GM12878 (cell line): ENCODE data around the gene ACSF3. TPM values are rescaled to one million over a fixed set of nuclear protein-coding genes. Genes with fewer than 3 reads are reported as not detected.

ENCODE experiments used
- ATAC-seq: fragments of 200-7000 bp; cut with Tn5 transposase; 3 replicates; pipeline ENCODE4 v1.9.1; 2020; ENCODE audit warnings: mild to moderate bottlenecking, moderate library complexity
- BruUV-seq: library from RNA; stranded (reverse); fragments of 400-500 nt; replicated peaks from 2 replicates; lab custom pipeline; 2021; lab: Mats Ljungman, UMichigan
- CTCF ChIA-PET: fragments of 300-600 bp; sonication (Branson Sonifier 250); formaldehyde crosslinking; extraction: SDS; loops from one replicate; lab custom pipeline; 2021; ENCODE audit warnings: inconsistent platforms; lab: Yijun Ruan, JAX
- POLR2A ChIA-PET: fragments of 350-600 bp; formaldehyde crosslinking; extraction: SDS; loops from one replicate; lab custom pipeline; 2021; ENCODE audit warnings: inconsistent platforms; lab: Charles Lee
- RAD21 ChIA-PET: fragments of 300-600 bp; sonication (Branson Sonifier 250); formaldehyde crosslinking; loops from one replicate; lab custom pipeline; 2023; ENCODE audit warnings: antibody characterized with exemption; ENCODE audit not compliant: unreplicated experiment; lab: Charles Lee
- SMC1A ChIA-PET: fragments of 300-600 bp; sonication (Branson Sonifier 250); formaldehyde crosslinking; loops from one replicate; lab custom pipeline; 2023; ENCODE audit not compliant: unreplicated experiment, uncharacterized antibody; lab: Charles Lee
- DNase-seq: peaks from one replicate; pipeline ENCODE4 v3.0.0-alpha.2; 2011; ENCODE audit warnings: low read depth, low spot score
- FAIRE-seq: peaks from 3 replicates; lab custom pipeline; 2011; peaks lifted over from hg19 to GRCh38; lab: Jason Lieb, UNC
- H2AFZ ChIP-seq: 2 replicates; pipeline ENCODE4 v1.6.0; 2011; ENCODE audit warnings: low read depth, low read length, control low read depth; ENCODE audit not compliant: control insufficient read depth
- H3K27ac ChIP-seq: 2 replicates; pipeline ENCODE4 v1.5.1; 2011; ENCODE audit warnings: control low read depth; ENCODE audit not compliant: control insufficient read depth, insufficient read depth
- H3K27me3 ChIP-seq, 2 experiments: replicated peaks in 1 of 2; 2 replicates each; pipeline versions ENCODE4 v1.6.0 to v1.6.1; 2011; ENCODE audit warnings: low read length in 1 of 2; ENCODE audit not compliant: control insufficient read depth in 2 of 2, insufficient read depth in 2 of 2
- H3K36me3 ChIP-seq, 2 experiments: 2 replicates each; pipeline ENCODE4 v1.5.1; 2011; ENCODE audit warnings: low read length in 1 of 2; ENCODE audit not compliant: control insufficient read depth in 2 of 2, insufficient read depth in 2 of 2
- H3K4me1 ChIP-seq: 2 replicates; pipeline ENCODE4 v1.6.1; 2011; ENCODE audit warnings: mild to moderate bottlenecking, low read length, moderate library complexity, mixed read lengths; ENCODE audit not compliant: control insufficient read depth, insufficient read depth
- H3K4me2 ChIP-seq: 2 replicates; pipeline ENCODE4 v1.6.0; 2011; ENCODE audit warnings: control low read depth; ENCODE audit not compliant: control insufficient read depth, insufficient read depth
- H3K4me3 ChIP-seq: fragments of 200-600 bp; sonication (generic); 2 replicates; pipeline ENCODE4 v1.5.1; 2016
- H3K79me2 ChIP-seq: 2 replicates; pipeline ENCODE4 v1.6.0; 2011; ENCODE audit warnings: low read length; ENCODE audit not compliant: control insufficient read depth, insufficient read depth
- H3K9ac ChIP-seq: 2 replicates; pipeline ENCODE4 v1.8.0; 2011; ENCODE audit warnings: low read length, control low read depth, mixed read lengths; ENCODE audit not compliant: control insufficient read depth, insufficient read depth
- H3K9me3 ChIP-seq: replicated peaks from 3 replicates; pipeline ENCODE4 v1.5.1; 2011; ENCODE audit warnings: mild to moderate bottlenecking, low read length; ENCODE audit not compliant: control insufficient read depth, insufficient read depth
- H4K20me1 ChIP-seq: 2 replicates; pipeline ENCODE4 v1.6.0; 2011; ENCODE audit not compliant: control insufficient read depth, insufficient read depth
- KAT2A ChIP-seq: conservative IDR thresholded peaks from 2 replicates; pipeline ENCODE4 v1.6.1; 2011; ENCODE audit warnings: low read depth, low read length; ENCODE audit not compliant: control insufficient read depth
- POLR2A ChIP-seq: IDR thresholded peaks from 2 replicates; pipeline ENCODE4 v1.6.1; 2011; ENCODE audit warnings: low read depth, mild to moderate bottlenecking, low read length
- TAF1 ChIP-seq: IDR thresholded peaks from 2 replicates; pipeline ENCODE4 v1.6.1; 2011; ENCODE audit warnings: mild to moderate bottlenecking, low read depth, low read length, borderline replicate concordance
- YBX1 ChIP-seq: fragments of 450-650 bp; IDR thresholded peaks from 2 replicates; pipeline ENCODE4 v1.6.1; 2016; ENCODE audit warnings: antibody characterized with exemption
- WGBS: methylation state at CpG from one replicate; pipeline ENCODE4 v1.1.6; 2016; ENCODE audit warnings: low lambda C conversion rate; ENCODE audit not compliant: insufficient replicate concordance, insufficient coverage; ENCODE audit errors: missing lambda C conversion rate; 5-methylcytosine and 5-hydroxymethylcytosine counted together
- in situ Hi-C: fragments of 300-500 bp; cut with MboI; formaldehyde crosslinking; loops from 9 replicates; pipeline ENCODE4 v1.14.3; 2018; ENCODE audit warnings: mixed read lengths
- intact Hi-C: fragments of 100-400 bp; cut with micrococcal nuclease; formaldehyde crosslinking; loops from one replicate; pipeline ENCODE4 v1.14.2; 2022; ENCODE audit not compliant: unreplicated experiment
- polyA plus RNA-seq, 11 experiments: library from polyadenylated mRNA; depleted of rRNA in 4 of 11; unstranded in 6 of 11; stranded (reverse) in 5 of 11; fragments of >200 nt; fragmentation: Nextera tagmentation in 4 of 11; fragmentation: Illumina TruSeq in 1 of 11; extraction: Ambion mirVana in 4 of 11; extraction: Trizol in 1 of 11; gene quantifications; 1 replicate in 1 of 11; 2 replicates in 10 of 11; pipeline versions ENCODE4 v1.2.1 to v1.2.3, GENCODE V29; 2011 to 2016; ENCODE audit warnings: inconsistent platforms in 2 of 11, missing spikeins in 2 of 11, low read depth in 1 of 11
- total RNA-seq, 4 experiments: library from RNA; depleted of rRNA in 3 of 4; stranded (reverse); fragments of >200 nt in 3 of 4; fragmentation: Illumina TruSeq in 1 of 4; extraction: Trizol in 1 of 4; gene quantifications; 2 replicates each; pipeline versions ENCODE4 v1.2.1 to v1.2.3, GENCODE V29; 2013 to 2021

ACSF3 gene
- total and polyA plus RNA-seq, 10 of the 15 experiments (the other 5 are each of a cell fraction or from before 2014, with no cell fraction given): 1.0 to 44.4 (median 25.8) TPM

- CTCF ChIA-PET: no interaction called here
- peaks cover 9 to 14% of the 10 kb centered on the region in 2 experiments for H3K36me3 ChIP-seq
- no peak overlapping the region for H3K4me3 ChIP-seq
These were observed 51.9 kb downstream of the ACSF3 start for GRCh38 chr16:89145406-89146161.

GRCh38 chr16:89146211-89147005 lies 52.8 kb downstream of the ACSF3 start:
- ChIA-PET SMC1A (no interaction called here), RAD21 (no interaction called here), POLR2A (no interaction called here), CTCF (no interaction called here)
- Histone ChIP-seq H3K27me3 (no peaks in the 10 kb centered on the region), H4K20me1 (no peaks in the 10 kb centered on the region), H3K4me3 (no peak overlapping the region), H3K79me2 (no peaks in the 10 kb centered on the region), H3K4me2 (no peak overlapping the region), H3K27ac (no peak overlapping the region), H3K9ac (no peak overlapping the region), H2AFZ (no peak overlapping the region), H3K9me3 (peaks cover 6% of the 10 kb centered on the region; the same call in 1 of the 3 replicates), H3K4me1 (no peaks in the 10 kb centered on the region), H3K36me3 (peaks cover 9 to 14% of the 10 kb centered on the region in 2 experiments)
- intact Hi-C loops: no loop called here
- TF ChIP-seq KAT2A: no peak
- TF ChIP-seq POLR2A: peak; percentile 44; the same call in 1 of the 2 replicates
- DNase-seq (no peak), FAIRE-seq (no peak), ATAC-seq (no peak)
- BruUV-seq: no TSS peak
- WGBS: 94% methylated on average over 21 of the region's 21 CpGs
- in situ Hi-C loops: no loop called here

More at GRCh38 chr16:89145406-89146161, 51.9 kb downstream of the ACSF3 start:
- no peak overlapping the region for H2AFZ ChIP-seq
- H3K27ac ChIP-seq: no peak overlapping the region
- DNase-seq (no peak), FAIRE-seq (no peak), ATAC-seq (no peak)
- H3K9me3 ChIP-seq: peaks cover 6% of the 10 kb centered on the region; the same call in 1 of the 3 replicates
- no peaks in the 10 kb centered on the region for H3K4me1 ChIP-seq
- no peak overlapping the region for H3K4me2 ChIP-seq
- WGBS: 97% methylated on average over 25 of the region's 25 CpGs
- RAD21 ChIA-PET: interaction anchor here (0.7 kb wide), 1 partner anchor 333 kb away, joined by 3 read pairs; no protein-coding TSS in a partner anchor
- no TSS peak for BruUV-seq
- H3K27me3 ChIP-seq: no peaks in the 10 kb centered on the region
- intact Hi-C loops: no loop called here
- SMC1A ChIA-PET: no interaction called here
- no peaks in the 10 kb centered on the region for H3K79me2 ChIP-seq
- no peak overlapping the region for H3K9ac ChIP-seq
- POLR2A ChIA-PET: no interaction called here
- no peak for TF ChIP-seq TAF1
- TF ChIP-seq YBX1: no peak
- in situ Hi-C loops: no loop called here
- H4K20me1 ChIP-seq: no peaks in the 10 kb centered on the region
